H1 (cell line): ENCODE data around the gene SNRNP70. TPM values are rescaled to one million over a fixed set of nuclear protein-coding genes. Genes with fewer than 3 reads are reported as not detected.
"Not testable (repeated sequence)": the region's sequence is repeated elsewhere in the genome, so short reads cannot be mapped to it uniquely, and the experiment has no call there.

ENCODE experiments used
- CTCF ChIA-PET: fragments of 300-600 bp; sonication (Branson Sonifier 250); formaldehyde crosslinking; loops from one replicate; lab custom pipeline; 2021; ENCODE audit not compliant: partially characterized antibody; lab: Charles Lee
- POLR2A ChIA-PET: fragments of 300-600 bp; sonication (Branson Sonifier 250); formaldehyde crosslinking; loops from one replicate; lab custom pipeline; 2021; ENCODE audit warnings: inconsistent platforms; ENCODE audit not compliant: partially characterized antibody; lab: Charles Lee
- DNase-seq, 2 experiments: peaks; one replicate each; pipeline versions ENCODE4 v3.0.0 to v3.0.0-alpha.2; 2010 to 2022; ENCODE audit warnings: low spot score in 2 of 2, low read depth in 1 of 2, mixed read lengths in 1 of 2
- FAIRE-seq: peaks from 2 replicates; lab custom pipeline; 2011; peaks lifted over from hg19 to GRCh38; lab: Jason Lieb, UNC
- H2AFZ ChIP-seq: 2 replicates; pipeline ENCODE4 v1.8.1; 2012; ENCODE audit warnings: low read length, inconsistent platforms
- H2AK5ac ChIP-seq: 2 replicates; pipeline ENCODE4 v1.6.1; 2013; ENCODE audit warnings: low read depth, low read length
- H2BK120ac ChIP-seq: replicated peaks from 2 replicates; pipeline ENCODE3; 2013; ENCODE audit warnings: low read depth, low read length, inconsistent platforms
- H2BK12ac ChIP-seq: 2 replicates; pipeline ENCODE4 v1.6.1; 2013; ENCODE audit warnings: low read depth, low read length
- H2BK15ac ChIP-seq: 2 replicates; pipeline ENCODE4 v1.6.1; 2013; ENCODE audit warnings: low read length
- H2BK20ac ChIP-seq: 2 replicates; pipeline ENCODE4 v1.6.1; 2013; ENCODE audit warnings: low read length
- H2BK5ac ChIP-seq: 2 replicates; pipeline ENCODE4 v1.6.1; 2013; ENCODE audit warnings: low read depth, low read length
- H3K14ac ChIP-seq: 2 replicates; pipeline ENCODE4 v1.6.1; 2013; ENCODE audit warnings: inconsistent platforms; ENCODE audit not compliant: insufficient read length
- H3K18ac ChIP-seq: 2 replicates; pipeline ENCODE4 v1.6.1; 2013; ENCODE audit warnings: low read length; ENCODE audit errors: extremely low read depth
- H3K23ac ChIP-seq: 2 replicates; pipeline ENCODE4 v1.6.1; 2013; ENCODE audit warnings: inconsistent platforms; ENCODE audit not compliant: insufficient read length
- H3K23me2 ChIP-seq: 2 replicates; pipeline ENCODE4 v1.6.1; 2013; ENCODE audit warnings: low read depth, low read length
- H3K27ac ChIP-seq: 2 replicates; pipeline ENCODE4 v1.6.1; 2011; ENCODE audit warnings: low read depth, low read length, inconsistent platforms
- H3K27me3 ChIP-seq, 4 experiments: replicated peaks in 1 of 4; 1 replicate in 1 of 4; 2 replicates in 3 of 4; pipeline versions ENCODE4 v1.6.1 to v1.8.1; 2011 to 2013; ENCODE audit warnings: low read length in 3 of 4, mild to moderate bottlenecking in 3 of 4, inconsistent platforms in 2 of 4, mixed read lengths in 2 of 4, moderate library complexity in 1 of 4; ENCODE audit not compliant: control insufficient read depth in 3 of 4, insufficient read depth in 3 of 4; ENCODE audit errors: extremely low read depth in 1 of 4
- H3K36me3 ChIP-seq, 4 experiments: 2 replicates each; pipeline versions ENCODE4 v1.6.1 to v1.8.1; 2011 to 2013; ENCODE audit warnings: mild to moderate bottlenecking in 4 of 4, low read length in 3 of 4, moderate library complexity in 2 of 4, control low read depth in 1 of 4, inconsistent platforms in 1 of 4; ENCODE audit not compliant: insufficient read depth in 4 of 4, control insufficient read depth in 2 of 4
- H3K4ac ChIP-seq: replicated peaks from 2 replicates; pipeline ENCODE3; 2013; ENCODE audit warnings: low read length, low read depth, mixed read lengths, inconsistent platforms; ENCODE audit not compliant: insufficient read length
- H3K4me1 ChIP-seq, 4 experiments: replicated peaks in 1 of 4; 1 replicate in 1 of 4; 2 replicates in 3 of 4; pipeline versions ENCODE4 v1.6.1 to v1.8.1; 2011 to 2013; ENCODE audit warnings: low read length in 3 of 4, inconsistent platforms in 2 of 4, mixed read lengths in 1 of 4; ENCODE audit not compliant: insufficient read depth in 4 of 4, control insufficient read depth in 3 of 4
- H3K4me2 ChIP-seq, 2 experiments: 2 replicates each; pipeline versions ENCODE4 v1.6.1 to v1.8.1; 2011 to 2013; ENCODE audit warnings: low read depth in 2 of 2, low read length in 2 of 2, control low read depth in 1 of 2, inconsistent platforms in 1 of 2, mild to moderate bottlenecking in 1 of 2; ENCODE audit not compliant: insufficient read depth in 1 of 2
- H3K4me3 ChIP-seq, 4 experiments: fragments of 200-600, 300-600 bp in 1 of 4; sonication (generic), shearing (Covaris generic), sonication (Bioruptor Twin) in 1 of 4; 2 replicates each; pipeline versions ENCODE4 v1.5.1 to v1.8.1; 2011 to 2016; ENCODE audit warnings: low read length in 4 of 4, low read depth in 3 of 4, control low read depth in 2 of 4, inconsistent platforms in 2 of 4, mild to moderate bottlenecking in 2 of 4, mixed read lengths in 1 of 4, moderate library complexity in 1 of 4; ENCODE audit not compliant: insufficient read depth in 2 of 4; ENCODE audit errors: extremely low read depth in 1 of 4
- H3K56ac ChIP-seq: replicated peaks from 2 replicates; pipeline ENCODE3; 2013; ENCODE audit warnings: low read depth, mild to moderate bottlenecking, mixed read lengths, low read length, inconsistent platforms; ENCODE audit not compliant: insufficient read length
- H3K79me1 ChIP-seq: 2 replicates; pipeline ENCODE4 v1.6.1; 2013; ENCODE audit warnings: low read depth, low read length, control low read depth
- H3K79me2 ChIP-seq, 2 experiments: 2 replicates each; pipeline versions ENCODE4 v1.6.1 to v1.8.1; 2012 to 2013; ENCODE audit warnings: low read length in 2 of 2, mild to moderate bottlenecking in 2 of 2, inconsistent platforms in 1 of 2; ENCODE audit not compliant: insufficient read depth in 2 of 2, control insufficient read depth in 1 of 2
- H3K9ac ChIP-seq, 4 experiments: replicated peaks in 1 of 4; 1 replicate in 1 of 4; 2 replicates in 3 of 4; pipeline versions ENCODE4 v1.6.1 to v1.8.1; 2011 to 2013; ENCODE audit warnings: low read depth in 3 of 4, low read length in 3 of 4, control low read depth in 2 of 4, mild to moderate bottlenecking in 2 of 4, moderate library complexity in 2 of 4, inconsistent platforms in 1 of 4; ENCODE audit errors: extremely low read depth in 1 of 4
- H3K9me3 ChIP-seq, 2 experiments: 2 replicates each; pipeline versions ENCODE4 v1.6.1 to v1.8.1; 2012 to 2013; ENCODE audit warnings: mild to moderate bottlenecking in 2 of 2, moderate library complexity in 2 of 2, control low read depth in 1 of 2, inconsistent platforms in 1 of 2, low read depth in 1 of 2, low read length in 1 of 2, mixed read lengths in 1 of 2; ENCODE audit not compliant: insufficient read depth in 2 of 2
- H4K20me1 ChIP-seq, 2 experiments: replicated peaks in 1 of 2; 2 replicates each; pipeline versions ENCODE3 to v1.8.1; 2011 to 2013; ENCODE audit warnings: inconsistent platforms in 2 of 2, low read length in 2 of 2, mild to moderate bottlenecking in 1 of 2; ENCODE audit not compliant: insufficient read depth in 2 of 2, control insufficient read depth in 1 of 2
- H4K5ac ChIP-seq: 2 replicates; pipeline ENCODE4 v1.6.1; 2013; ENCODE audit warnings: low read length, low read depth, mixed read lengths, inconsistent platforms; ENCODE audit not compliant: insufficient read length
- H4K8ac ChIP-seq: 2 replicates; pipeline ENCODE4 v1.8.0; 2013; ENCODE audit warnings: mild to moderate bottlenecking, moderate library complexity, low read length, inconsistent platforms; ENCODE audit not compliant: insufficient read depth; ENCODE audit errors: extremely low read depth
- H4K91ac ChIP-seq: replicated peaks from 2 replicates; pipeline ENCODE3; 2013; ENCODE audit warnings: low read length, mixed read lengths, inconsistent platforms; ENCODE audit not compliant: insufficient read length
- CEBPB ChIP-seq: IDR thresholded peaks from 2 replicates; pipeline ENCODE4 v1.6.1; 2012; ENCODE audit warnings: low read depth, low read length
- CTCF ChIP-seq, 3 experiments: IDR thresholded peaks; 1 replicate in 2 of 3; 2 replicates in 1 of 3; pipeline versions ENCODE4 v1.5.1 to v1.6.1; 2011; ENCODE audit warnings: low read length in 3 of 3, mild to moderate bottlenecking in 3 of 3, inconsistent platforms in 2 of 3, low read depth in 1 of 3, moderate library complexity in 1 of 3; ENCODE audit not compliant: insufficient read depth in 1 of 3; ENCODE audit errors: control extremely low read depth in 1 of 3
- FOSL1 ChIP-seq: IDR thresholded peaks from 2 replicates; pipeline ENCODE4 v1.6.1; 2011; ENCODE audit warnings: mild to moderate bottlenecking, low read depth, low read length, moderate library complexity; ENCODE audit not compliant: insufficient read depth
- JUN ChIP-seq: IDR thresholded peaks from 2 replicates; pipeline ENCODE4 v1.6.1; 2011; ENCODE audit warnings: low read depth, mild to moderate bottlenecking, improper control_type of control experiment, low read length
- WGBS, 2 experiments: shearing (Covaris generic) in 1 of 2; methylation state at CpG; one replicate each; pipeline versions ENCODE4 v1.1.6 to v1.1.7; 2013 to 2015; ENCODE audit warnings: low lambda C conversion rate in 2 of 2, mixed read lengths in 2 of 2, inconsistent platforms in 1 of 2, low coverage in 1 of 2, missing lambda C conversion rate in 1 of 2; ENCODE audit not compliant: insufficient replicate concordance in 2 of 2, insufficient coverage in 1 of 2, insufficient read length in 1 of 2; ENCODE audit errors: extremely low coverage in 1 of 2, missing lambda C conversion rate in 1 of 2; 5-methylcytosine and 5-hydroxymethylcytosine counted together
- polyA plus RNA-seq, 7 experiments: library from polyadenylated mRNA; depleted of rRNA in 3 of 7; stranded (reverse) in 5 of 7; unstranded in 2 of 7; fragments of >200 nt in 5 of 7; fragments of 200-250 nt in 2 of 7; gene quantifications; 1 replicate in 5 of 7; 2 replicates in 1 of 7; 4 replicates in 1 of 7; pipeline versions ENCODE4 v1.2.1 to v1.2.3, GENCODE V29; 2011 to 2013; ENCODE audit warnings: missing spikeins in 2 of 7, mixed read lengths in 2 of 7
- total RNA-seq: library from RNA; stranded (reverse); fragmentation: NEBNext Ultra II Directional; extraction: Animal tissue kit (Norgen Biotek cat#: 25700); gene quantifications from 2 replicates; pipeline ENCODE4 v1.2.1, GENCODE V29; 2021

Gene SNRNP70
- total and polyA plus RNA-seq, 2 of the 8 experiments (the other 6 are each of a cell fraction or from before 2014, with no cell fraction given), result 231 to 235 TPM

GRCh38 chr19:49126575-49126974 is 41.3 kb downstream of the SNRNP70 start (continued):
- TF ChIP-seq CTCF (IDR thresholded peaks at IDR 0.05; ENCODE audit: control extremely low read depth in 1 of 3, insufficient read depth in 1 of 3, low read depth in 1 of 3, low read length in 3 of 3) (no peak), CEBPB (no peak), FOSL1 (no peak), JUN (no peak)
- TF ChIP-seq, all 59 proteins: peak for 0

GRCh38 chr19:49127225-49127624 is 42.0 kb downstream of the SNRNP70 start:
- Histone ChIP-seq H3K4me2 (peak overlapping the region; percentile 93 to 98; a peak in 3 of 4 replicates), H3K4me1 (peaks cover 0 to 13% (median 8%) of the 10 kb centered on the region in 4 experiments; a peak in 6 of 7 replicates), H3K4me3 (peak overlapping the region in 3 of 4 experiments; percentile 34 to 69 (median 36); a peak in 3 of 8 replicates)
- not testable (repeated sequence) for H3K36me3 ChIP-seq, FAIRE-seq, H2AK5ac ChIP-seq, H3K23ac ChIP-seq, H3K18ac ChIP-seq, H3K56ac ChIP-seq, H3K4ac ChIP-seq, H2BK5ac ChIP-seq, H4K20me1 ChIP-seq, H4K5ac ChIP-seq, DNase-seq, H2AFZ ChIP-seq, H2BK120ac ChIP-seq, H3K79me1 ChIP-seq, H3K9ac ChIP-seq, H3K27ac ChIP-seq, H4K91ac ChIP-seq, H2BK20ac ChIP-seq, H3K9me3 ChIP-seq, H2BK15ac ChIP-seq, H4K8ac ChIP-seq, H3K79me2 ChIP-seq, H2BK12ac ChIP-seq, H3K23me2 ChIP-seq, H3K14ac ChIP-seq, H3K27me3 ChIP-seq
- CTCF ChIA-PET, result interaction anchor here (3.3 to 9.7 kb wide), 2 partner anchors 17 to 29 kb away, joined by 14 to 99 read pairs; no protein-coding TSS in a partner anchor
- 94% methylated on average over 10 of the region's 12 CpGs; no CpG with 5 or more reads in 1 of the 2 experiments for WGBS, 2 experiments
- POLR2A ChIA-PET, result interaction anchor here (0.8 to 3.6 kb wide), 7 partner anchors 9 to 83 kb away, joined by 3 to 17 read pairs (median 5); partner anchors contain the start of gene LIN7B
